Neural progenitor cell (in vitro differentiated cells): ENCODE results near the gene LRFN5. TPM values are rescaled to one million over a fixed set of nuclear protein-coding genes. Genes with fewer than 3 reads are reported as not detected.

Experiments
- DNase-seq: peaks from one replicate; pipeline ENCODE4 v3.0.0-alpha.2; 2016; ENCODE audit warnings: low spot score
- H2AFZ ChIP-seq: fragments of 200-600 bp; sonication (generic); replicated peaks from 2 replicates; pipeline ENCODE4 v1.6.1; 2016; ENCODE audit warnings: antibody characterized with exemption
- H3F3A ChIP-seq: fragments of 200-600 bp; sonication (generic); 2 replicates; pipeline ENCODE4 v1.6.1; 2016; ENCODE audit warnings: antibody characterized with exemption, low read depth
- H3K27ac ChIP-seq: fragments of 200-600 bp; sonication (generic); 2 replicates; pipeline ENCODE4 v1.5.1; 2016; ENCODE audit warnings: mild to moderate bottlenecking
- H3K27me3 ChIP-seq: fragments of 200-600 bp; sonication (generic); 2 replicates; pipeline ENCODE4 v1.6.1; 2016; ENCODE audit warnings: mild to moderate bottlenecking, moderate library complexity
- H3K36me3 ChIP-seq: fragments of 200-600 bp; sonication (generic); 2 replicates; pipeline ENCODE4 v1.5.1; 2016
- H3K4me1 ChIP-seq: fragments of 200-600 bp; sonication (generic); 2 replicates; pipeline ENCODE4 v1.6.1; 2016; ENCODE audit warnings: mixed run types
- H3K4me2 ChIP-seq: fragments of 200-600 bp; sonication (generic); 2 replicates; pipeline ENCODE4 v1.6.1; 2016
- H3K4me3 ChIP-seq: fragments of 200-600 bp; sonication (generic); 2 replicates; pipeline ENCODE4 v1.5.1; 2016
- H3K79me2 ChIP-seq: fragments of 200-600 bp; sonication (generic); 2 replicates; pipeline ENCODE4 v1.6.1; 2016; ENCODE audit warnings: low read depth
- H3K9ac ChIP-seq: fragments of 200-600 bp; sonication (generic); 2 replicates; pipeline ENCODE4 v1.6.1; 2016
- H3K9me3 ChIP-seq: fragments of 200-600 bp; sonication (generic); 2 replicates; pipeline ENCODE4 v1.5.1; 2016; ENCODE audit warnings: low read depth
- H4K20me1 ChIP-seq: fragments of 200-600 bp; sonication (generic); 2 replicates; pipeline ENCODE4 v1.6.1; 2016; ENCODE audit warnings: low read depth
- H3K27ac Mint-ChIP-seq: 3 replicates; pipeline ENCODE4 v1.8.0; 2021; ENCODE audit warnings: mixed read lengths
- H3K27me3 Mint-ChIP-seq: 2 replicates; pipeline ENCODE4 v1.8.0; 2022; ENCODE audit warnings: low read depth, mild to moderate bottlenecking, inconsistent platforms, moderate library complexity, mixed read lengths; ENCODE audit not compliant: insufficient read depth
- H3K36me3 Mint-ChIP-seq: 3 replicates; pipeline ENCODE4 v1.8.0; 2021; ENCODE audit warnings: mixed read lengths
- H3K4me1 Mint-ChIP-seq: 3 replicates; pipeline ENCODE4 v1.8.0; 2021; ENCODE audit warnings: mixed read lengths
- H3K4me3 Mint-ChIP-seq: 3 replicates; pipeline ENCODE4 v1.8.0; 2021; ENCODE audit warnings: mild to moderate bottlenecking, moderate library complexity, mixed read lengths
- H3K9me3 Mint-ChIP-seq: 3 replicates; pipeline ENCODE4 v1.8.0; 2020; ENCODE audit warnings: mixed read lengths
- EZH2 ChIP-seq: fragments of 200-600 bp; sonication (generic); IDR thresholded peaks from 2 replicates; pipeline ENCODE4 v1.6.1; 2017; ENCODE audit warnings: antibody characterized with exemption, mild to moderate bottlenecking, moderate library complexity
- EZH2phosphoT487 ChIP-seq: fragments of 200-600 bp; sonication (generic); IDR thresholded peaks from 2 replicates; pipeline ENCODE4 v1.6.1; 2017; ENCODE audit warnings: antibody characterized with exemption
- total RNA-seq: library from RNA; depleted of rRNA; stranded (reverse); fragments of >200 nt; gene quantifications from 2 replicates; pipeline ENCODE4 v1.2.3, GENCODE V29; 2015; ENCODE audit warnings: low replicate concordance
- TF ChIP-seq, protein P1 (sequence below): fragments of 200-600 bp; sonication (generic); IDR thresholded peaks from 2 replicates; pipeline ENCODE4 v1.5.1; 2017; ENCODE audit warnings: antibody characterized with exemption, mild to moderate bottlenecking

LRFN5 gene
- total RNA-seq, 1 donor from 2014 or later: 0.49 TPM

DNA sequence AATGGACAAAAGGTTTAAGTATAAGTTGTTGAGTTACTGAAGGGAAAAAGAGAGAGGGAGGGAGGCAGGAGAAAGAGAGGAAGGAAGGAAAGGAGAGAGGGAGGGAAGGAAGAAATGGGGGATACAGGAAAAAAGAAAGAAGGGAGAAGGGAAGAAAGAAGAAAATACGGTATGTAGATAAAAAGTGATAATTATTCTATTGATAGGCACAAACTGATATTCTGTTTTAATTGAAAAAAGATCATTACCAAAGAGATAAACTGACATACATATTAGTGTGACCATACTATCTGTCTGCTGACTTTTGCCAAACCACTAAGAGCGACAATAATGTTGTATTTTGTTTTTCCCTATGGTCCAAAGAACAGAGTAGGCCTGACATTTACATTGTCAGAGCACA lies 154.5 kb downstream of the LRFN5 start:
- Histone ChIP-seq H3K79me2 (no peaks in the 10 kb centered on the region), H3K4me3 (no peak overlapping the region), H3K4me1 (no peaks in the 10 kb centered on the region), H2AFZ (no peak overlapping the region), H4K20me1 (no peaks in the 10 kb centered on the region), H3K36me3 (no peaks in the 10 kb centered on the region), H3K9me3 (no peaks in the 10 kb centered on the region), H3K27me3 (no peaks in the 10 kb centered on the region), H3K9ac (no peak overlapping the region), H3K4me2 (no peak overlapping the region), H3K27ac (no peak overlapping the region), H3F3A (no peaks in the 10 kb centered on the region)
- Mint-ChIP-seq H3K27ac (no peak overlapping the region), H3K36me3 (no peaks in the 10 kb centered on the region), H3K4me3 (no peak overlapping the region), H3K9me3 (no peaks in the 10 kb centered on the region), H3K4me1 (no peaks in the 10 kb centered on the region), H3K27me3 (no peaks in the 10 kb centered on the region)
- DNase-seq: no peak
- TF ChIP-seq EZH2phosphoT487 (no peak), EZH2 (no peak)
- TF ChIP-seq, protein P1, sequence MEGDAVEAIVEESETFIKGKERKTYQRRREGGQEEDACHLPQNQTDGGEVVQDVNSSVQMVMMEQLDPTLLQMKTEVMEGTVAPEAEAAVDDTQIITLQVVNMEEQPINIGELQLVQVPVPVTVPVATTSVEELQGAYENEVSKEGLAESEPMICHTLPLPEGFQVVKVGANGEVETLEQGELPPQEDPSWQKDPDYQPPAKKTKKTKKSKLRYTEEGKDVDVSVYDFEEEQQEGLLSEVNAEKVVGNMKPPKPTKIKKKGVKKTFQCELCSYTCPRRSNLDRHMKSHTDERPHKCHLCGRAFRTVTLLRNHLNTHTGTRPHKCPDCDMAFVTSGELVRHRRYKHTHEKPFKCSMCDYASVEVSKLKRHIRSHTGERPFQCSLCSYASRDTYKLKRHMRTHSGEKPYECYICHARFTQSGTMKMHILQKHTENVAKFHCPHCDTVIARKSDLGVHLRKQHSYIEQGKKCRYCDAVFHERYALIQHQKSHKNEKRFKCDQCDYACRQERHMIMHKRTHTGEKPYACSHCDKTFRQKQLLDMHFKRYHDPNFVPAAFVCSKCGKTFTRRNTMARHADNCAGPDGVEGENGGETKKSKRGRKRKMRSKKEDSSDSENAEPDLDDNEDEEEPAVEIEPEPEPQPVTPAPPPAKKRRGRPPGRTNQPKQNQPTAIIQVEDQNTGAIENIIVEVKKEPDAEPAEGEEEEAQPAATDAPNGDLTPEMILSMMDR: no peak

DNA sequence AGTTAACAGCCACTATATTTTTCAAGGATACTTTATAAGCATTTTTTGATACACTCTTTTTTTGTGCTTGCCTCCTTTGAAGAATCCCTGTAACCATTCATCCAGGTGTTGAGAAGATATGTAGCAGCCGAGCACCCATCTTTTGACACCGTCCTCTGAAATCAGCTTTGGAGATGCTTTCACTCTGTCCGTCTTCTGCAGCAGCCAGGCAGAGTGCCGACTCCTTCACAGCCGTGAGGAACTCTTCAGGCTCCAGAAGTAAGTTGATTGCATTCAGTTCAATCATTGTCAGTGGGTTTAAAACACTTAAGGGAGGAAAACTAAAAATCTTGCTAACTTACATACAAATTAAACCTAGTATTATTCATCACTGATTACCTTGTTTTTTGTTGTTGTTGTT lies 160.1 kb downstream of the LRFN5 start:
- H3K9me3 ChIP-seq: no peaks in the 10 kb centered on the region
- H3K4me2 ChIP-seq: no peak overlapping the region
- no peak overlapping the region for H3K4me3 ChIP-seq
- no peaks in the 10 kb centered on the region for H3K36me3 ChIP-seq
- Mint-ChIP-seq H3K27me3 (no peaks in the 10 kb centered on the region), H3K27ac (no peak overlapping the region), H3K36me3 (no peaks in the 10 kb centered on the region), H3K4me3 (no peak overlapping the region), H3K4me1 (no peaks in the 10 kb centered on the region), H3K9me3 (no peaks in the 10 kb centered on the region)
- H3K27ac ChIP-seq: no peak overlapping the region
- no peaks in the 10 kb centered on the region for H4K20me1 ChIP-seq
- no peak overlapping the region for H3K9ac ChIP-seq
- DNase-seq: no peak
- H3K4me1 ChIP-seq: no peaks in the 10 kb centered on the region
- H2AFZ ChIP-seq: no peak overlapping the region
- no peaks in the 10 kb centered on the region for H3F3A ChIP-seq
- TF ChIP-seq, protein P1: no peak
- no peak for TF ChIP-seq EZH2
- no peak for TF ChIP-seq EZH2phosphoT487
- no peaks in the 10 kb centered on the region for H3K79me2 ChIP-seq
- H3K27me3 ChIP-seq: no peaks in the 10 kb centered on the region

DNA sequence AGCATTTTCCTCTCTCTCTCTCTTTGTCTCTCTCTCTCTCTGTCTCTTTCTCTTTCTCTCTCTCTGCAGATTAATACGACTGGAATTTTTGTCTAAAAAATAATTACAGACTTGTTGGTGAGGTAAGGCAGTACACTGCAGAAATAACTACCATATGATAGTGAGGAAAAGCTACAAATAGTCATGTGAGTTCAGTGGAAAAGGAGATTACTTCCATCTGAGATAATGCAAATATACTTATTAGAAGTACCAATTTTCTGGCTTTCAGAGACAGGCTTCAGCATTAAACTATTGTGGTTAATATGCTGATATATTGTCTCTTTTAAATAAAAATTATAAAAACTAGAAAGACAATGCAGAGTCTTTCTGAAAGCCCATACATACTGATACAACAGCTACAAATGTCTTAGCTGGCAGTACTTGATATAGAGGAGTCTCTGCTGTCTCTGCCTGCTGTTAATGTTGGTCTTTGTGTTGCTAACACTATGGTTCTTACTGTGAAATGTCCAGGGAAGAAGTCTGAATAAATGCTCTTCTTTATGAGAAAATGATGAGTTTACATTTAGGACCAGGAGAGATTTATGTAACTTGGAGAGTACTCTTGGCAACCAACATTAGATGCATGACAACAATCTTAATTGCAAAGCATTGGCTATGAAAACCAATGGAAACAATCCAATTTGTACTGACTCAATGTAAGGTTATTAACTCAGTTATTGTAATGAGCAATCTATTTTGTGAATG lies 167.0 kb downstream of the LRFN5 start:
- Histone ChIP-seq H3K27ac (no peak overlapping the region), H4K20me1 (no peaks in the 10 kb centered on the region), H3K4me3 (no peak overlapping the region), H3K9me3 (no peaks in the 10 kb centered on the region), H2AFZ (no peak overlapping the region), H3K9ac (no peak overlapping the region), H3K27me3 (no peaks in the 10 kb centered on the region), H3F3A (no peaks in the 10 kb centered on the region), H3K4me1 (no peaks in the 10 kb centered on the region), H3K4me2 (no peak overlapping the region), H3K36me3 (no peaks in the 10 kb centered on the region), H3K79me2 (no peaks in the 10 kb centered on the region)
- TF ChIP-seq EZH2 (no peak), EZH2phosphoT487 (no peak)
- TF ChIP-seq, protein P1: no peak
- Mint-ChIP-seq H3K4me3 (no peak overlapping the region), H3K4me1 (no peaks in the 10 kb centered on the region), H3K36me3 (no peaks in the 10 kb centered on the region), H3K9me3 (no peaks in the 10 kb centered on the region), H3K27ac (no peak overlapping the region), H3K27me3 (no peaks in the 10 kb centered on the region)
- DNase-seq: no peak
